SK-N-SH (cell line): ENCODE results near the gene MICALL1. TPM values are rescaled to one million over a fixed set of nuclear protein-coding genes. Genes with fewer than 3 reads are reported as not detected.
"Not testable (repeated sequence)": the region's sequence is repeated elsewhere in the genome, so short reads cannot be mapped to it uniquely, and the experiment has no call there.

ENCODE experiments used
- CTCF ChIA-PET: fragments of 300-600, 350-600 bp; formaldehyde crosslinking; extraction: SDS; loops from one replicate; lab custom pipeline; 2021; lab: Yijun Ruan, JAX
- POLR2A ChIA-PET: fragments of 350-600 bp; sonication (Branson Sonifier 250); formaldehyde crosslinking; extraction: SDS; loops from one replicate; lab custom pipeline; 2020; ENCODE audit warnings: antibody characterized with exemption, inconsistent platforms; lab: Yijun Ruan, JAX
- DNase-seq: peaks from one replicate; pipeline ENCODE4 v3.0.0; 2012
- H2AFZ ChIP-seq: fragments of 200-600 bp; sonication (generic); 2 replicates; pipeline ENCODE4 v1.8.1; 2016; ENCODE audit warnings: antibody characterized with exemption, mild to moderate bottlenecking, low read depth
- H3F3A ChIP-seq: fragments of 200-600 bp; sonication (generic); replicated peaks from 2 replicates; pipeline ENCODE3; 2016; ENCODE audit warnings: antibody characterized with exemption, mild to moderate bottlenecking; ENCODE audit not compliant: insufficient read depth
- H3K27ac ChIP-seq, 2 experiments: fragments of 200-500 bp in 1 of 2; fragments of 200-600 bp in 1 of 2; sonication (Bioruptor generic) in 1 of 2; sonication (generic), shearing (Covaris generic) in 1 of 2; 2 replicates each; pipeline versions ENCODE4 v1.5.1 to v1.6.1; 2014 to 2016; ENCODE audit warnings: low read depth in 2 of 2, inconsistent platforms in 1 of 2, low read length in 1 of 2, mild to moderate bottlenecking in 1 of 2, mixed read lengths in 1 of 2
- H3K27me3 ChIP-seq: fragments of 200-600 bp; sonication (generic), shearing (Covaris generic); 2 replicates; pipeline ENCODE4 v1.6.1; 2016; ENCODE audit warnings: mixed run types; ENCODE audit not compliant: insufficient read depth
- H3K36me3 ChIP-seq, 2 experiments: fragments of 200-500 bp in 1 of 2; fragments of 200-600 bp in 1 of 2; sonication (Bioruptor generic) in 1 of 2; sonication (generic) in 1 of 2; replicated peaks in 1 of 2; 2 replicates each; pipeline versions ENCODE3 to v1.5.1; 2014 to 2016; ENCODE audit warnings: low read length in 1 of 2, mild to moderate bottlenecking in 1 of 2; ENCODE audit not compliant: insufficient read depth in 2 of 2, control insufficient read depth in 1 of 2
- H3K4me1 ChIP-seq, 2 experiments: fragments of 200-500 bp in 1 of 2; fragments of 200-600 bp in 1 of 2; sonication (Bioruptor generic) in 1 of 2; sonication (generic), shearing (Covaris generic) in 1 of 2; 2 replicates each; pipeline versions ENCODE4 v1.5.1 to v1.6.1; 2014 to 2016; ENCODE audit warnings: low read depth in 1 of 2, low read length in 1 of 2, mixed run types in 1 of 2; ENCODE audit not compliant: insufficient read depth in 2 of 2, control insufficient read depth in 1 of 2
- H3K4me2 ChIP-seq: fragments of 200-600 bp; sonication (generic), shearing (Covaris generic); 2 replicates; pipeline ENCODE4 v1.6.1; 2017; ENCODE audit warnings: mixed run types
- H3K4me3 ChIP-seq, 2 experiments: fragments of 200-500 bp in 1 of 2; fragments of 200-600 bp in 1 of 2; sonication (Bioruptor generic) in 1 of 2; sonication (generic), shearing (Covaris generic) in 1 of 2; 2 replicates each; pipeline versions ENCODE4 v1.5.1 to v1.8.1; 2014 to 2016; ENCODE audit warnings: low read depth in 2 of 2, inconsistent platforms in 1 of 2, low read length in 1 of 2, mild to moderate bottlenecking in 1 of 2, mixed read lengths in 1 of 2, moderate library complexity in 1 of 2
- H3K79me2 ChIP-seq: fragments of 200-600 bp; sonication (generic); 2 replicates; pipeline ENCODE4 v1.8.1; 2017; ENCODE audit warnings: mild to moderate bottlenecking; ENCODE audit not compliant: insufficient read depth
- H3K9ac ChIP-seq: fragments of 200-600 bp; sonication (generic); 2 replicates; pipeline ENCODE4 v1.6.1; 2017; ENCODE audit warnings: mixed run types
- H3K9me2 ChIP-seq: fragments of 200-600 bp; sonication (generic); 2 replicates; pipeline ENCODE4 v1.6.1; 2017; ENCODE audit warnings: mixed run types
- H3K9me3 ChIP-seq: fragments of 200-600 bp; sonication (generic); 2 replicates; pipeline ENCODE4 v1.6.1; 2017; ENCODE audit warnings: mixed run types, mild to moderate bottlenecking, moderate library complexity
- H4K20me1 ChIP-seq: fragments of 200-600 bp; sonication (generic); 2 replicates; pipeline ENCODE4 v1.6.1; 2017; ENCODE audit warnings: mild to moderate bottlenecking, mixed run types; ENCODE audit not compliant: insufficient read depth
- ELF1 ChIP-seq: IDR thresholded peaks from 2 replicates; pipeline ENCODE4 v1.4.0; 2012
- FOXM1 ChIP-seq: IDR thresholded peaks from 2 replicates; pipeline ENCODE4 v1.4.0; 2012; ENCODE audit warnings: low read depth, mild to moderate bottlenecking
- GABPA ChIP-seq: IDR thresholded peaks from 2 replicates; pipeline ENCODE4 v1.4.0; 2012; ENCODE audit warnings: low read depth, mild to moderate bottlenecking
- GATA2 ChIP-seq: sonication (generic); formaldehyde crosslinking; IDR thresholded peaks from 2 replicates; pipeline ENCODE4 v1.5.0; 2020; ENCODE audit warnings: mild to moderate bottlenecking, missing genetic modification reagents
- JUND ChIP-seq: IDR thresholded peaks from 2 replicates; pipeline ENCODE4 v1.4.0; 2012
- MAX ChIP-seq: IDR thresholded peaks from 2 replicates; pipeline ENCODE4 v1.4.0; 2012; ENCODE audit warnings: low read depth
- NFIC ChIP-seq: IDR thresholded peaks from 2 replicates; pipeline ENCODE4 v1.4.0; 2012; ENCODE audit warnings: borderline replicate concordance
- POLR2AphosphoS5 ChIP-seq: IDR thresholded peaks from 2 replicates; pipeline ENCODE4 v1.6.1; 2012; ENCODE audit warnings: low read depth, low read length
- RAD21 ChIP-seq: IDR thresholded peaks from 2 replicates; pipeline ENCODE4 v1.6.1; 2012; ENCODE audit warnings: mild to moderate bottlenecking, low read length
- RFX5 ChIP-seq: IDR thresholded peaks from 2 replicates; pipeline ENCODE4 v1.6.1; 2012; ENCODE audit warnings: mild to moderate bottlenecking, improper control_type of control experiment, low read length
- SIN3A ChIP-seq: IDR thresholded peaks from 2 replicates; pipeline ENCODE4 v1.6.1; 2012; ENCODE audit warnings: low read depth, mild to moderate bottlenecking, low read length, moderate library complexity, borderline replicate concordance
- TEAD4 ChIP-seq: IDR thresholded peaks from 2 replicates; pipeline ENCODE4 v1.4.0; 2012; ENCODE audit warnings: mild to moderate bottlenecking, borderline replicate concordance; ENCODE audit not compliant: insufficient read depth
- YY1 ChIP-seq: IDR thresholded peaks from 2 replicates; pipeline ENCODE4 v1.4.0; 2012; ENCODE audit warnings: low read depth, mild to moderate bottlenecking
- WGBS: methylation state at CpG from one replicate; pipeline ENCODE4 v1.1.6; 2017; ENCODE audit warnings: low lambda C conversion rate; 5-methylcytosine and 5-hydroxymethylcytosine counted together
- polyA plus RNA-seq, 3 experiments: library from polyadenylated mRNA; depleted of rRNA; stranded (reverse); fragments of >200 nt; gene quantifications; 2 replicates each; pipeline ENCODE4 v1.2.3, GENCODE V29; 2012
- TF ChIP-seq, protein P1 (sequence below): fragments of 200-600 bp; sonication (generic); IDR thresholded peaks from 2 replicates; pipeline ENCODE4 v1.6.1; 2017; ENCODE audit warnings: antibody characterized with exemption, mild to moderate bottlenecking, moderate library complexity

The MICALL1 gene
- polyA plus RNA-seq, 1 of the 3 experiments (the other 2 are of a cell fraction): 12.9 TPM

- CTCF ChIA-PET: interaction anchor here (1.1 kb wide), 1 partner anchor 10 kb away, joined by 5 read pairs; no protein-coding TSS in a partner anchor
- TF ChIP-seq MAX: no peak
- TF ChIP-seq FOXM1: no peak
- TF ChIP-seq NFIC: no peak
- TF ChIP-seq POLR2AphosphoS5: no peak
- TF ChIP-seq TEAD4: no peak
- TF ChIP-seq RAD21: no peak
- no peak for TF ChIP-seq RFX5
- no peak for TF ChIP-seq GABPA
- TF ChIP-seq, protein P1, sequence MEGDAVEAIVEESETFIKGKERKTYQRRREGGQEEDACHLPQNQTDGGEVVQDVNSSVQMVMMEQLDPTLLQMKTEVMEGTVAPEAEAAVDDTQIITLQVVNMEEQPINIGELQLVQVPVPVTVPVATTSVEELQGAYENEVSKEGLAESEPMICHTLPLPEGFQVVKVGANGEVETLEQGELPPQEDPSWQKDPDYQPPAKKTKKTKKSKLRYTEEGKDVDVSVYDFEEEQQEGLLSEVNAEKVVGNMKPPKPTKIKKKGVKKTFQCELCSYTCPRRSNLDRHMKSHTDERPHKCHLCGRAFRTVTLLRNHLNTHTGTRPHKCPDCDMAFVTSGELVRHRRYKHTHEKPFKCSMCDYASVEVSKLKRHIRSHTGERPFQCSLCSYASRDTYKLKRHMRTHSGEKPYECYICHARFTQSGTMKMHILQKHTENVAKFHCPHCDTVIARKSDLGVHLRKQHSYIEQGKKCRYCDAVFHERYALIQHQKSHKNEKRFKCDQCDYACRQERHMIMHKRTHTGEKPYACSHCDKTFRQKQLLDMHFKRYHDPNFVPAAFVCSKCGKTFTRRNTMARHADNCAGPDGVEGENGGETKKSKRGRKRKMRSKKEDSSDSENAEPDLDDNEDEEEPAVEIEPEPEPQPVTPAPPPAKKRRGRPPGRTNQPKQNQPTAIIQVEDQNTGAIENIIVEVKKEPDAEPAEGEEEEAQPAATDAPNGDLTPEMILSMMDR: no peak
- TF ChIP-seq JUND: no peak
- TF ChIP-seq GATA2 (CRISPR knock-in tag): no peak
- TF ChIP-seq ELF1: no peak
- TF ChIP-seq YY1: no peak
- TF ChIP-seq SIN3A: no peak
These were observed 37.7 kb downstream of the MICALL1 start for GRCh38 chr22:37943825-37944198.

DNA sequence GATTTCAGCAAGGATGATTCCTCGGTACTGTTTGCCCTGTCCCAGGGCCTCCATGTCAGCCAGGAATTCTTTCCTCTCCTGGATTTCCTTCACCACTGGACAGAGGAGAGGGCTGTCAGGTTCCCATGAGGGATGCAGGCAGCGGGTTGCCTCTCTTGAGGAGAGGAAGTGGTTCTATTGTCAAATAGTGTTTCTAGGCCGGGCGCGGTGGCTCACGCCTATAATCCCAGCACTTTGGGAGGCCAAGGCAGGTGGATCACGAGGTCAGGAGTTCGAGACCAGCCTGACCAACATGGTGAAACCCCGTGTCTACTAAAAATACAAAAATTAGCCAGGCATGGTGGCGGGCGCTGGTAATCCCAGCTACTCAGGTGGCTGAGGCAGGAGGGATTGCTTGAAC, 38.3 kb downstream of the MICALL1 start:
- H3K4me1 ChIP-seq, H3K79me2 ChIP-seq, POLR2A ChIA-PET, H4K20me1 ChIP-seq, H3K4me2 ChIP-seq, H3K9me3 ChIP-seq, H3K9me2 ChIP-seq, CTCF ChIA-PET, H3K4me3 ChIP-seq, H3F3A ChIP-seq, H2AFZ ChIP-seq, DNase-seq, H3K9ac ChIP-seq, H3K27ac ChIP-seq, H3K27me3 ChIP-seq, H3K36me3 ChIP-seq: not testable (repeated sequence)
- WGBS: 96% methylated on average over 8 of the region's 11 CpGs

More at GRCh38 chr22:37943825-37944198, 37.7 kb downstream of the MICALL1 start:
- no peak overlapping the region for H3K4me3 ChIP-seq
- no peaks in the 10 kb centered on the region for H3K79me2 ChIP-seq
- no peak for DNase-seq
- H3K36me3 ChIP-seq: peaks cover 0 to 3% of the 10 kb centered on the region in 2 experiments
- H3K9ac ChIP-seq: no peak overlapping the region
- H3K4me1 ChIP-seq: no peaks in the 10 kb centered on the region
- H4K20me1 ChIP-seq: no peaks in the 10 kb centered on the region
- POLR2A ChIA-PET: no interaction called here
- H3K9me3 ChIP-seq: no peaks in the 10 kb centered on the region
- no peaks in the 10 kb centered on the region for H3K27me3 ChIP-seq
- no CpG with 5 or more reads among the region's 7 CpGs for whole genome bisulfite sequencing
- H3K27ac ChIP-seq: no peak overlapping the region
- no peak overlapping the region for H2AFZ ChIP-seq
- H3K4me2 ChIP-seq: no peak overlapping the region
- H3F3A ChIP-seq: no peaks in the 10 kb centered on the region
- no peaks in the 10 kb centered on the region for H3K9me2 ChIP-seq

DNA sequence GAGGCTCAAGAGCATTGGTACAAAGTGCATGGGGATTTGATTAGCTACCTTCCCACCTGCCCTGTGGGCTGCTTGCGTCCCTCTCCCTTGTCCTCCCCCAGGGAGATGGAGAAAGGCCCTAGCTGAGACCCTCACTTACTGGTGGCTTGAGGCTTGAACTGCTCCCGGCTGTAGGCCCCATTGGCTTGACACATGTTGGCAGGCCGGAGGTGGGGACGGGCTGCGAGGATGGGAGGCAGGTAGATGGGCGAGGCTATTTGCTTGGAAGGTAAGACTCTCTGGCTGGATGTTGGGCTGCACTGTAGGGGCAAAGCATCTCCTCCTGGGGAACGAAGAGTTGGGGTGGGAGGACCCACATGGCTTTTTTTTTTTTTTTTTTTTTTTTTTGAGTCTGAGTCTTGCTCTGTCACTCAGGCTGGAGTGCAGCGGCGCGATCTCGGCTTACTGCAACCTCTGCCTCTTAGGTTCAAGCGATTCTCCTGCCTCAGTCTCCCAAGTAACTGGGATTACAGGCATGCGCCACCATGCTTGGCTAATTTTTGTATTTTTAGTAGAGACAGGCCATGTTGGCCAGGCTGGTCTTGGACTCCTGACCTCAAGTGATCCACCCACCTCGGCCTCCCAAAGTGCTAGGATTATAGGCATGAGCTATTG, 41.2 kb downstream of the MICALL1 start:
- H3K4me3 ChIP-seq, H3K27me3 ChIP-seq, H3K9me3 ChIP-seq, CTCF ChIA-PET, H3K36me3 ChIP-seq, POLR2A ChIA-PET, H3K9ac ChIP-seq, H3K27ac ChIP-seq, H3K79me2 ChIP-seq, H2AFZ ChIP-seq, H3K4me2 ChIP-seq, H3F3A ChIP-seq, H3K4me1 ChIP-seq, H3K9me2 ChIP-seq, H4K20me1 ChIP-seq, DNase-seq: not testable (repeated sequence)
- WGBS: 86% methylated on average over 6 of the region's 14 CpGs
